HepG2 (cell line): ENCODE results near the gene SPRED2. TPM values are rescaled to one million over a fixed set of nuclear protein-coding genes. Genes with fewer than 3 reads are reported as not detected.

Experiments
- ATAC-seq: fragments of 200-7000 bp; cut with Tn5 transposase; 3 replicates; pipeline ENCODE4 v1.9.1; 2020; ENCODE audit warnings: mild to moderate bottlenecking, moderate library complexity
- BruUV-seq: library from RNA; stranded (reverse); fragments of 400-500 nt; replicated peaks from 2 replicates; lab custom pipeline; 2021; lab: Mats Ljungman, UMichigan
- CTCF ChIA-PET: fragments of 300-600 bp; formaldehyde crosslinking; extraction: SDS; loops from one replicate; lab custom pipeline; 2021; ENCODE audit warnings: low total read pairs, inconsistent platforms, low intra/inter-chr PET ratio; lab: Yijun Ruan, JAX
- POLR2A ChIA-PET: fragments of 350-600 bp; sonication (Branson Sonifier 250); formaldehyde crosslinking; loops from one replicate; lab custom pipeline; 2020; ENCODE audit warnings: antibody characterized with exemption, inconsistent platforms; lab: Yijun Ruan, JAX
- DNase-seq: peaks from one replicate; pipeline ENCODE4 v3.0.0-alpha.2; 2015; ENCODE audit warnings: low spot score
- FAIRE-seq: peaks from 3 replicates; lab custom pipeline; 2011; peaks lifted over from hg19 to GRCh38; lab: Jason Lieb, UNC
- H2AFZ ChIP-seq: one replicate; pipeline ENCODE4 v1.6.1; 2011; ENCODE audit warnings: low read length, inconsistent platforms
- H3K27ac ChIP-seq: fragments of 300-600 bp; 3 replicates; pipeline ENCODE4 v1.8.0; 2011; ENCODE audit warnings: mixed run types, mild to moderate bottlenecking, mixed read lengths, low read length, inconsistent platforms; ENCODE audit not compliant: insufficient read depth; ENCODE audit errors: extremely low read length
- H3K27me3 ChIP-seq, 2 experiments: fragments of 200-600 bp in 1 of 2; 2 replicates in 1 of 2; 3 replicates in 1 of 2; pipeline versions ENCODE4 v1.6.0 to v1.8.0; 2011; ENCODE audit warnings: low read length in 2 of 2, mild to moderate bottlenecking in 2 of 2, moderate library complexity in 2 of 2, inconsistent platforms in 1 of 2; ENCODE audit not compliant: insufficient read depth in 2 of 2, control insufficient read depth in 1 of 2
- H3K36me3 ChIP-seq, 2 experiments: fragments of 200-600 bp in 1 of 2; replicated peaks in 1 of 2; 2 replicates in 1 of 2; 3 replicates in 1 of 2; pipeline versions ENCODE4 v1.5.1 to v1.8.0; 2011; ENCODE audit warnings: low read length in 2 of 2, inconsistent platforms in 1 of 2; ENCODE audit not compliant: insufficient read depth in 2 of 2, control insufficient read depth in 1 of 2
- H3K4me1 ChIP-seq: 2 replicates; pipeline ENCODE4 v1.5.1; 2012; ENCODE audit warnings: low read length, inconsistent platforms; ENCODE audit not compliant: insufficient read depth
- H3K4me2 ChIP-seq: 2 replicates; pipeline ENCODE4 v1.6.0; 2011; ENCODE audit warnings: low read depth, low read length, inconsistent platforms
- H3K4me3 ChIP-seq, 3 experiments: fragments of 200-600 bp in 1 of 3; sonication (generic), shearing (Covaris generic) in 1 of 3; replicated peaks in 1 of 3; 2 replicates each; pipeline ENCODE4 v1.5.1; 2011 to 2016; ENCODE audit warnings: low read length in 3 of 3, inconsistent platforms in 2 of 3, low read depth in 2 of 3, mild to moderate bottlenecking in 2 of 3, control low read depth in 1 of 3, mixed read lengths in 1 of 3; ENCODE audit not compliant: insufficient read depth in 1 of 3
- H3K79me2 ChIP-seq: one replicate; pipeline ENCODE4 v1.6.1; 2011; ENCODE audit warnings: low read length, inconsistent platforms; ENCODE audit not compliant: insufficient read depth
- H3K9ac ChIP-seq: 2 replicates; pipeline ENCODE4 v1.6.0; 2011; ENCODE audit warnings: mild to moderate bottlenecking, low read depth, low read length, inconsistent platforms; ENCODE audit not compliant: insufficient read depth
- H3K9me3 ChIP-seq: 2 replicates; pipeline ENCODE4 v1.5.1; 2012; ENCODE audit warnings: mild to moderate bottlenecking, low read length
- H4K20me1 ChIP-seq: 2 replicates; pipeline ENCODE4 v1.6.0; 2011; ENCODE audit warnings: inconsistent platforms, mild to moderate bottlenecking, low read length, moderate library complexity; ENCODE audit not compliant: insufficient read depth
- ARHGAP35 ChIP-seq: sonication (generic); formaldehyde crosslinking; IDR thresholded peaks from 2 replicates; pipeline ENCODE4 v1.9.0; 2022; ENCODE audit warnings: mild to moderate bottlenecking, inconsistent platforms, moderate library complexity, missing genetic modification reagents, borderline replicate concordance
- DDIT3 ChIP-seq: sonication (generic); formaldehyde crosslinking; IDR thresholded peaks from 2 replicates; pipeline ENCODE4 v1.4.0; 2020; ENCODE audit warnings: mild to moderate bottlenecking, missing genetic modification reagents
- DMAP1 ChIP-seq: IDR thresholded peaks from 2 replicates; pipeline ENCODE4 v1.6.1; 2016
- HHEX ChIP-seq: IDR thresholded peaks from 2 replicates; pipeline ENCODE4 v1.6.1; 2016; ENCODE audit warnings: control low read depth
- KDM5B ChIP-seq: sonication (generic); formaldehyde crosslinking; IDR thresholded peaks from 2 replicates; pipeline ENCODE4 v1.4.0; 2020; ENCODE audit warnings: missing genetic modification reagents, mild to moderate bottlenecking, borderline replicate concordance
- NPAS2 ChIP-seq: sonication (generic); formaldehyde crosslinking; IDR thresholded peaks from 2 replicates; pipeline ENCODE4 v1.8.0; 2022; ENCODE audit warnings: mild to moderate bottlenecking, missing genetic modification reagents, borderline replicate concordance
- PHF21A ChIP-seq: sonication (generic); formaldehyde crosslinking; IDR thresholded peaks from 2 replicates; pipeline ENCODE4 v1.5.0; 2020; ENCODE audit warnings: mild to moderate bottlenecking, missing genetic modification reagents
- POLR2G ChIP-seq: fragments of 200-400 bp; formaldehyde crosslinking; IDR thresholded peaks from 2 replicates; pipeline ENCODE4 v1.6.1; 2018; ENCODE audit warnings: mild to moderate bottlenecking, low read depth, low read length, moderate library complexity
- RERE ChIP-seq: IDR thresholded peaks from 2 replicates; pipeline ENCODE4 v1.6.1; 2016; ENCODE audit warnings: low read depth, missing genetic modification reagents, missing compliant biosample characterization
- TFDP2 ChIP-seq: sonication (generic); formaldehyde crosslinking; IDR thresholded peaks from 2 replicates; pipeline ENCODE4 v1.4.0; 2020; ENCODE audit warnings: missing genetic modification reagents
- ZNF12 ChIP-seq: sonication (generic); formaldehyde crosslinking; IDR thresholded peaks from 2 replicates; pipeline ENCODE4 v1.5.0; 2020; ENCODE audit warnings: missing genetic modification reagents
- ZNF160 ChIP-seq: sonication (generic); formaldehyde crosslinking; IDR thresholded peaks from 2 replicates; pipeline ENCODE4 v1.8.0; 2022; ENCODE audit warnings: mild to moderate bottlenecking, inconsistent platforms, missing genetic modification reagents
- ZNF564 ChIP-seq: sonication (generic); formaldehyde crosslinking; IDR thresholded peaks from 2 replicates; pipeline ENCODE4 v1.8.1; 2023; ENCODE audit warnings: mild to moderate bottlenecking, missing genetic modification reagents
- ZNF570 ChIP-seq: sonication (generic); formaldehyde crosslinking; IDR thresholded peaks from 2 replicates; pipeline ENCODE4 v1.4.0; 2020; ENCODE audit warnings: mild to moderate bottlenecking, missing genetic modification reagents, borderline replicate concordance
- ZNF7 ChIP-seq: IDR thresholded peaks from 2 replicates; pipeline ENCODE4 v1.6.1; 2016; ENCODE audit warnings: missing biosample characterization, missing genetic modification reagents
- ZNF773 ChIP-seq: sonication (generic); formaldehyde crosslinking; IDR thresholded peaks from 2 replicates; pipeline ENCODE4 v1.4.0; 2020; ENCODE audit warnings: missing genetic modification reagents, borderline replicate concordance
- WGBS: methylation state at CpG from one replicate; pipeline ENCODE4 v1.1.6; 2017; ENCODE audit warnings: low lambda C conversion rate; 5-methylcytosine and 5-hydroxymethylcytosine counted together
- in situ Hi-C: cut with HindIII; loops from 2 replicates; pipeline ENCODE4 v1.10.0; 2017; ENCODE audit warnings: low pct_unique_long_range_greater_than_20kb; ENCODE audit not compliant: extremely low pct_ligation_motif_present
- intact Hi-C: fragments of 100-400 bp; cut with micrococcal nuclease; formaldehyde crosslinking; loops from one replicate; pipeline ENCODE4 v1.10.0; 2022; ENCODE audit not compliant: unreplicated experiment
- polyA plus RNA-seq, 8 experiments: library from polyadenylated mRNA; depleted of rRNA in 3 of 8; stranded (reverse) in 7 of 8; unstranded in 1 of 8; fragments of >200 nt; fragmentation: Illumina TruSeq in 4 of 8; extraction: Trizol in 4 of 8; gene quantifications; 2 replicates each; pipeline versions ENCODE4 v1.2.1 to v1.2.3, GENCODE V29; 2011 to 2016; ENCODE audit warnings: low read depth in 4 of 8, missing spikeins in 1 of 8, mixed read lengths in 1 of 8; ENCODE audit not compliant: insufficient read depth in 1 of 8
- total RNA-seq, 5 experiments: library from RNA; depleted of rRNA; stranded (reverse); fragments of >200 nt; fragmentation: Illumina TruSeq; extraction: Trizol; gene quantifications; 2 replicates each; pipeline ENCODE4 v1.2.3, GENCODE V29; 2016; ENCODE audit warnings: low read depth in 1 of 5

Gene SPRED2
- total and polyA plus RNA-seq, 2 of the 13 experiments (the other 11 are each of a cell fraction or from before 2014, with no cell fraction given), result 13.0 to 37.0 TPM

GRCh38 chr2:65465857-65466256 lies 33.5 kb upstream of the SPRED2 start:
- Histone ChIP-seq H3K9me3 (no peaks in the 10 kb centered on the region), H3K4me2 (no peak overlapping the region), H3K36me3 (no peaks in the 10 kb centered on the region), H3K4me3 (no peak overlapping the region), H3K27me3 (no peaks in the 10 kb centered on the region), H4K20me1 (no peaks in the 10 kb centered on the region), H2AFZ (no peak overlapping the region), H3K79me2 (no peaks in the 10 kb centered on the region), H3K9ac (no peak overlapping the region), H3K4me1 (no peaks in the 10 kb centered on the region), H3K27ac (no peak overlapping the region)
- CTCF ChIA-PET, result no interaction called here
- FAIRE-seq (no peak), DNase-seq (no peak), ATAC-seq (no peak)
- intact Hi-C loops (no loop called here), in situ Hi-C loops (no loop called here)
- WGBS, result 68% methylated on average over 5 of the region's 5 CpGs
- TF ChIP-seq TFDP2 (CRISPR knock-in tag), result no peak
- TF ChIP-seq ZNF564 (CRISPR knock-in tag), result no peak
- TF ChIP-seq DMAP1 (CRISPR knock-in tag), result no peak
- no peak for TF ChIP-seq ZNF570 (CRISPR knock-in tag)
- TF ChIP-seq RERE (CRISPR knock-in tag), result no peak
- TF ChIP-seq ZNF773 (CRISPR knock-in tag), result no peak
- TF ChIP-seq ZNF12 (CRISPR knock-in tag), result no peak
- no peak for TF ChIP-seq NPAS2 (CRISPR knock-in tag)
- TF ChIP-seq PHF21A, result no peak
- no peak for TF ChIP-seq ARHGAP35 (CRISPR knock-in tag)
- TF ChIP-seq DDIT3 (CRISPR knock-in tag), result no peak
- no peak for TF ChIP-seq POLR2G
- no peak for TF ChIP-seq ZNF7 (CRISPR knock-in tag)
- no peak for TF ChIP-seq HHEX (CRISPR knock-in tag)
- no peak for TF ChIP-seq KDM5B
- TF ChIP-seq ZNF160, result no peak
- POLR2A ChIA-PET, result no interaction called here
- BruUV-seq, result no TSS peak
